Activated CD4-positive, alpha-beta T cell treated with anti-CD3 and anti-CD28 coated beads, Interleukin-10, Interleukin-2, amounts not matched to agents 100 ng/mL and 50 ng/mL, durations not matched to agents 16 hours and 8 hours (primary cell): ENCODE results near the gene APCDD1.

Experiments used
- DNase-seq: peaks from one replicate; pipeline ENCODE4 v3.0.0-alpha.2; 2020

The APCDD1 gene

DNA sequence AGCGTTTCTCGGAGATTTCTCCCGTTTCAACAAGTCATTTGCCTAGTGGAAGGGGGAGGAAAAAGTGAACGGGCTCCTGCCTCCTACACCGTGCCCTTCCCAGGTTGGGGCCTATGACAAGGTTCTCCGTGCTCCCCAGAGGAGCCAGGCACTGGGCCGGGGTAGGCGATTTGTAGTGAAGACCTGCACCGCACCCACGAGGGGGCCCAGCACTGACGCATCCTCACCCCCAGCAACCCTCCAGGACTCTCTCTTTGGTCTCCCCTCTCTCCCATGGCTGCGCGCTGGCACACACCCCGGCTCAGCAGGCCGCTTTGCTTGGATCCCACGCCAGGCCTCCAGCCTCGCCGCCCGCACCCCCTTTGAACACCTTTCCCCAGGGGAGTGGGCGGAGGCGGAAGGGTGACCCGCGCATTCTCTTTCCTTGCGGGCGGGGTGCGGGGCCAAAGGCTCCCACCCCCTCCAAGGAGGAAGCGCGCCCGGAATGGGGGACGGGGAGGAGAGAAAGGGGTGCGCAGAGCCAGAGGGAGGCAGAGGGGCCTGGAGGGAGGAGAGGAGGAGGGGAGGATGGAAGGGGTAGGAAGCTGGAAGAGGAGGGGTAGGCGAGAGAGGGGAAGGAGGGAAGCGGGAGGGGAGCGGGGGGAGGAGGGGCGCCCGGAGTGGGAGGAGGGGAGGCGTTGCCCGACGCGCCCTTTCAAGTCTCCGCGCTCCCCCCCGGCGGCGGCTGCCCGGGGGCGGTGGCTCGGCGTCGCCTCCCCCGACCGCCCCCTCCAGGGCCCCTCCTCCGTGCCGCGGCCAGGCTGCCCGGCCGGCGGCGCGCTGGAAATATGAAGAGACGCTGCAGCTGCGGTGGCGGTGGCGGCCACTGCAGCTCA is at the start of gene APCDD1:
APCDD1 (plus strand) TSS at position 830 of the 875 bp plus-strand sequence. CDS start 347 bp downstream, outside the sequence.
- DNase-seq: no peak

DNA sequence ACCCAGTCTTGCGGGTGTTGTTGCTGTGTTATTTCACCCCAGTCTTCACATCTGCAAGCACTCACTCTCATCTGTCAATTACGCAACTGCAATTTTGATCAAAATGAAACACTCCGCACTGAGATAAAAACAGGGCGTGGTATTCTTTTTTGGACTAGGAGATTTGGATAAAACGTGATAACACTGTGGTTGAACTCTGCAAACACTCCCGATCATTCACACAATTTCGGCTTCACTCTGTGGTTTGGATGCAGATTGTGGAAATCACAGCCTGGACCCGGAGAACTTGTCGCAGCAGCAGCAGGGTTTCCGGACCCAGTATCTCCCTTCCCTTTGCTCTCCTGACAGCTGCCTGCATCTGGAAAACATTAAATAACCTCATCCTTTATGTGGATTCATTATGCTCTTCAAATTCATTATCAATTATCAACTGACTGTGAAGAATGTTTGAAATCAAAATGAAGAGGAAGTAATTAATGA is 49.4 kb upstream of the APCDD1 start:
- no peak for DNase-seq

DNA sequence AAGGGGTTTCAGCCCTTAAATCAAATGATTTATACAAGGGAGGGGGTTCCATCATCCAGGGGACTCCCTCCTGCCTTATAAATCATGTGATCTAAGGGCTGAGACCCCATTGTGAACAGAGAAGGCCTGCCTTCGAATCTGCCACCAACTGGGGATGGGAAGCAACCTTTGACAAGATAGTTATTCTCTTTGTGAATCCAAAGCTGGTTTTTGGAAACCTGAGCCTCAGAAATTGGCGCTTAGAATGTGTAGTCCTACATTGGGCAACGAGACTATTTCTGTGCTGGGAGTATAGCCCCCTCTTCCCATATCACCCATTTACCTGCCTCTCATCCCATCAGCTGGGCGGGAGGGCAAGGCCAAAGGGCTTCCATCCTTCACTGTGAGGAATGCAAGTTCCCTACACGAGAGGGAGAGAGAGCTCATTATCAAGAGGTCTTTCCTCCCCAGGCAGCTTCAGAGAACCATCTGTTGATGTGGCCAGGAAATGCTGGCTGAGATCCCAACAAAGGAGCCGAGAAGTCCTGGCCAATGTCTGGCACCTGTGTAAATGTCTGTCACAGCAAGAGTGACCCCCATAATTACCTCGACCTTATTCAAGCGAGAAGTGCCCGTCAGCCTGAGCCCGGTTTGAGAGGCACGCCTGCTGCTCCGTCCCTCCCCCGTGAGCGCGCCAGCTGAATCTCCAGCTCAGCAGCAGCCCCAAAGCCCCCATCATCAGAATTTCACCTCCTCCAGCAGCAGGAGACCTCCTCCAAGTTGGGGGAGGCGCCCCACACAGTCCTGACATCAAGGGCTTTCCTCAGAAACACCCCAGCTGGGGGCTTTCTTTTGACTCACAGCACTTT is 48.4 kb upstream of the APCDD1 start:
- no peak for DNase-seq

DNA sequence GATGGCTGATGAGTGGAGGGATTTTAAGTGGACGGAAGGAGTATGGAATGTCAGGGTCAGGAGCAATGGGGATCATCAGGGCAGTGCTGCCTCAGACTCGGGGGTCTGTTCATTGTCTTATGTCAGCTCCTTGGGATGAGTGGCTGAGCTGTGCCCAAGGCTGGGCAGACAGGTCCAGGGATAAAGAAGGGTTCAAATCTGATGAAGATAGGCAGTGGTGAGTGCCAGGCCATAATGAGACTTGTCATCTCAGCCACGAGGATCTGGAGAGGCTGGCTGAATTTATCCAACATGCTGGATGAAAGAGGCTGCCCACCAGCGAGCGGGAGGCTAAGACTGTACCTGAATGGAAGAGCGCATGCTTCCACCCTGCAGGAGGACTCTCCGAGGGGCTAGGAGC is 46.3 kb upstream of the APCDD1 start:
- DNase-seq: no peak

DNA sequence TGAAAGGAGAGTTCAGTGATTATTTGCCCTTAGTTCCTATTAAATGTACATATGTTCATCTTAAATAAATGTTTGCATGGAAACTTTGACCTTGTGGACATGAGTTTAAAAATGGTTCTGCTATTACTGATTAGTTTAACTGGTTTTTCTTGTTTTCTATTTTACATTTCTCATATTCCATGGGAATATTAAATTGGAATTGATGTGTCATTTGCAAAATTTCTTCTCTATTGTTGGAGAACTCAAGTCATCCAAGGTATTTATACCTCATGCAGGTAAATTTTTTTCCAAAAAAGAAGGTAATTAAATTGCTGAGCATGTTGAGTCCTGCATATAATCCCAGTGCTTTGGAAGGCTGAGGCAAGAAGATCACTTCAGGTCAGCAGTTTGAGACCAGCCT is 45.4 kb upstream of the APCDD1 start:
- no peak for DNase-seq

DNA sequence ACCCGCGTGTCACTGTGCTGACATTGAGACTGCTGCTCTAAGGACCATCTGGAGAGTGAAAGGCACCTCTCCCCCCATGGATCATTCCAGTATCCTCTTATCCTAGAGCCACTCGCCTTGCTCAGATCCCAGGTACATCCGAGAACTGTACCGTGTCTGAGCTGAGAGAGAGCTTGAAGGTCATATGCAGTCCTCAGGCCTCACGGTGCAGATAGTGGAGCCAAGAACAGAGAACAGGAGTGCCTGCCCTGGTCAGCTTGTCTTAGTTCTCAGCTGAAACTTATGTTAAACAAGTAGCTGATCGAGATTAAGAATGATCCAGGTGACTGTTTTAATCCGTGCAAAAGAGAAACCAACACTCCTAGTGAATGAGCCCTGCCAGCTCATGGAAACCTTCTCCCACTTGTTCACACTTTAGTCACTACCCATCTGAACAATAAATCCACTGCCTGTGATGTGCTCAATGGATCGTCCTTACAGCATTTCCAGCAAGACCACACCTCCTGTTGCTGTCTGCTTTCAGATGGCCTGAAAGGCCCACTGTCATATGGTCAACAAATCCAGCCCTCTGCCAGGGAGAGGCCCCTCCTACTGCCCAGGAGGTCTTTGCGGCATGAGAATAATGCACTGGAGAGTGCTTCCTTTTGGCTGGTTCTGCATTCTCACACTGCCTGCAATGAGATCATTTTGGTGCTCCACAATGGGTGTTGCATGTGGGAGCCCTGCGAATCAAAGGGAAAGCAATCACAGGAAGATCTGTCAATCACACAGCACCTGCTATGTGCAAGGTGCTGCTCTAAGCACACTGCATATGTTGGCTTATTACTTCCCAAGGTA is 43.7 kb upstream of the APCDD1 start:
- no peak for DNase-seq

DNA sequence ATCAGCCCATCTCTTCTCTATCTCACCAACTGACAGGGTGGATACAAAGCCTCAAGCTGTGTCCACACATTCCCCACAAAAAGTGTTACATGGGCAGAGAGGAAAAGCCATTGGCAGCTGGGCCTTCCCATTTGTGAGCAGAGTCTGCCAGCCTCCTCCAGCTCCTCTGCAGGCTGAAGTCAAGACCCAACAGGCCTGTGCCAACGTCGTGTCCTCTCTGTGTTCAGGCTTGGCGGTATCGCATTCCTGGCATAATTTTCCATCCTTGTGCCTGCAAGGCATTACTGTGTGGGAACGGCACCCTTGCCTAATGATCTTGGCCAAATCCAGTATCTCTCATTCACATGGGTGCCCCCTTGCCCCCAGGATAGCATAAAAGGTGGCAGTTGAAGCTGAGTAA is 41.5 kb upstream of the APCDD1 start:
- no peak for DNase-seq

DNA sequence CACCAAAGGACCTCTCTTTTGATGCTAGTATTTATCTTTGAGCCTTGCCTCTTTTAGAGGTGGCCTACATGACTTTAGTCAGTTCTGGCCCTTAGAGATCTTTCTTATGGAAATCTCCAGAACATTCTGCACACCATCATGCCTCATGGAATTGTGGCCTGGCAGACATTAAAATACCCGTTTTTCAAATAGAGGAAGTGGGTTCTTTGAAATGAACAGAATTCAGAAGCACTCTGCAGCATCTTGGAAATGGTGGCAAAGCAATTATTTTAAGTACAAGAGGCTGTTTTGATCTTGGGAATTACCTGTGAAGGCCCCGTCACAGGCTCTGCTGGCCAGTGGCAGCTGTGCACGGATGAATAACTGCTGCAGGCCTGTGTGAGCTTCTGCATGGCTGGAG is 40.7 kb upstream of the APCDD1 start:
- DNase-seq: no peak

DNA sequence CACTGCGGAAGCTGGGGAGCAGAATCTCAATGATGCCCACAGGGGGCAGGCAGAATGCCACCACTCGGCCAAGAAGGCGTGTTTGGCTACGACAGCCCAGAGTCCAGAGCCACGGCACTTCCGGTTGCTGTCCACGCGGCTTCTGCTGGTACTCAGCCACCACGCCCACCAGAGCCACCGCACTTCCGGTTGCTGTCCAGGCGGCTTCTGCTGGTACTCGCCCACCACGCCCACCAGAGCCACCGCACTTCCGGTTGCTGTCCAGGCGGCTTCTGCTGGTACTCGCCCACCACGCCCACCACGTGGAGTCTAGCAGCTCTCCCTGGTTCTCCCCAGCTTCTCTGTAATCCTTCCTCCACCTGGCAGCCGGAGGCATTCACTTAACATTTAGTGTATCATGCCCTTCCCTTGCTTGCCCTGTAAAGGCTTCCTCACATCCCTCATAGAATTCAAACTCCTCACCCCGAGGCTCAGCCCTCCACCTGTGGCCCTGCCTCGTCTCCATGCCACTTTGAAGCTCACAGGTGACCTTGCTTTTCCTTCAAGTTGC is 40.1 kb upstream of the APCDD1 start:
- DNase-seq: no peak

DNA sequence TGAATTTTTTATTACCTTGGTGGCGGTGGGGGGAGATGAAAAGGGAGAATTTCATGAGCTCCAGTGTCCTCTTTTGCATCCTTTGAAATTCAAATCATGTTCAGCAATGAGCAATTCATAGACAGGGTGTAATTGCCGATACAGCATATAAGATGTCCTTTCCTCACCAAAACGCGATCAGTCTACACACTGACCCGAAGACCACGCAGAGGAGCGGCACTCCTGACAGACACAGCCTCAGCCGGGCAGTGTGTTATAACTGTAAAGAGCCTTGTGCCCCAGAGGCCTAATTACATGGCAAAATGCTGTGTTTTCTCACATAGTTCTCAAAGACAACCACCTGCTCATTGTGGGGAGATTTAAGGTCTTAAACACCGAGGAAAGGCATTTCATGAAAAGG is 38.4 kb upstream of the APCDD1 start:
- no peak for DNase-seq

DNA sequence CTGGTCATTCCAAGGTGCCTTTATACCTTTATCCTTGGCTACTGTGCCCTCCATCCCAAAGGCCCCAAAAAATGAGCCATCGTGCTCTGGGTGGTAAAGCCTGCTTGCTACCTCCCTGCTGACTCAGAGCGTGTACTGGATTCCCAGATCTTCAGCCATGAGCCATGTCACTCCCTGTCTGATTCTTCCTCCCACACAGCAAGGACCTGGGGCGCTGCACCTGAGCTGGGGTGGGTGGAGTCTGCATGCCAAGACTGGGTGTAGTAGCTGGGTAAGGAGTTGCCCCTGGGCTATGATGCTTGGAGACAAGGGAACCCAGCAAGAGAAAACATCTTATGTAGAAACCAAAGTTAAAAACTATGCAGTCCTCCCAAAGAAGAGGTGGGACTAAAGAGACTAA is 37.2 kb upstream of the APCDD1 start:
- DNase-seq: no peak

DNA sequence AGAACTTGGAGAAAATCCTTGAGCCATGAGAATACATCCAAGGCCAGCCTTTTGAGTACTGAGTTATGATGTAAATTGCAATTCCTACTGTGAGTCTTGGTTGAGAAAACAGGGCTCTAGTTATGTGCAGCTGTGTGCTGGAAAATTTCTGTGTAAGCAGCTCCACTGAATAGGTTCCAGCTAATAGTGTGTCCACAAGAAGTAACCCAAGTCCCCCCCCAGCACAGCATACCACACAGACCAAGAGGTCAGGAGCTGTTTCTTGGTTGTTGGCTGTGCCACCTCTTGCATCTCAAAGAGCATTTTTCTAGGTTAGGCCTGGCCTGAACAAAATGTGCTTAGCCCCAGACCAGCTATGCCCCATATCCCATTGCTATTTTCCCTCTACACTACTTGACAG is 36.8 kb upstream of the APCDD1 start:
- DNase-seq: no peak

DNA sequence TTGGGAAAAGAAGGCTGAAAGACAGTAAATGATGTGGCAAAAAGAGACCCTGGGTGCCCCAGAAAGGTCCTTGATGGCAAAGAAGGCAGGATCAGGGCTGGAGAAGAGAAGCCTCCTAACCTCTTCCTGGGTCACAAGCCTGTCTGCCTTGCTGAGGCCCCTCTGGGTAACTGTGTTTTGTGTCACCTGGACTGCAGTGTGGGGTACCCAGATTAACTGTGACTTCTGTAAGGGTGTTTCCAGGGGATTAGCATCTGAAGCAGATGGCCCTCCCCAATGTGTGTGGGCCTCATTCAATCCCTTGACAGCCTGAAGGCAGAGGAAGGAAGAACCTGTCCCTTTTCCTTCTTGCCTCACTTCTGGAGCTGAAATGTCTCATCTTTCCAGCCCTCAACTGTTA is 35.6 kb upstream of the APCDD1 start:
- no peak for DNase-seq

DNA sequence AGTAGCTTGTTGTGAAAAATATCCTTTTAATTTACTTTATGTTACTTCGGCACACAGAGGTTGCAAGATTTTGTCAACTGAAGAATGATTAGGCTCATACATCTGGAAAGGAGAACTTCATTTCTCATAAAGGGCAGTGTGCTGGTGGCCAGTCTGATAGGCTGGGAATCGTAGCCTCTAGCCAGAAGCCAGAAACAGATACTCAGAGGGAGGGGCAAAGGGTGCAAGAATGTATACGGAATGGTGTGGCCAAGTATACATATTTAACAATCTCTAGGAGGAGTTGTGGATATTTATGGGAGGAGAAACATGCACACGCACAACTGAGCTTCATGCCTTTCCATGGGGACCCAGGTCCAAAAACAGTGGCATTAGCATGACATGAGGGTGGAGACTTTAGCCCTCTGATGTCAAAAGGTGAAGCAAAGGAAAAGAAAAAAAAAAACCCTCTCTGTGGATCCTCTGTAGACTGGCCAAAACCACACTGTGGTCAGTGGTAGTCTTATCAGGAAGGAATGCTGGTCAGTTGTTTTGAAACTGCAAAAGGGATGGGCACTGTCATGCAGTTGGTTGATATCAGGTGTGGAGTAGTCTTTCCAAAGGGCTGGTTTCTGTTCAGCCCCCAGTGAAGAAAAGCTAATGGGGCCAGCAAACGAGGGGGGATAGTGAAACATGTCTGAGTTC is 34.9 kb upstream of the APCDD1 start:
- DNase-seq: no peak

DNA sequence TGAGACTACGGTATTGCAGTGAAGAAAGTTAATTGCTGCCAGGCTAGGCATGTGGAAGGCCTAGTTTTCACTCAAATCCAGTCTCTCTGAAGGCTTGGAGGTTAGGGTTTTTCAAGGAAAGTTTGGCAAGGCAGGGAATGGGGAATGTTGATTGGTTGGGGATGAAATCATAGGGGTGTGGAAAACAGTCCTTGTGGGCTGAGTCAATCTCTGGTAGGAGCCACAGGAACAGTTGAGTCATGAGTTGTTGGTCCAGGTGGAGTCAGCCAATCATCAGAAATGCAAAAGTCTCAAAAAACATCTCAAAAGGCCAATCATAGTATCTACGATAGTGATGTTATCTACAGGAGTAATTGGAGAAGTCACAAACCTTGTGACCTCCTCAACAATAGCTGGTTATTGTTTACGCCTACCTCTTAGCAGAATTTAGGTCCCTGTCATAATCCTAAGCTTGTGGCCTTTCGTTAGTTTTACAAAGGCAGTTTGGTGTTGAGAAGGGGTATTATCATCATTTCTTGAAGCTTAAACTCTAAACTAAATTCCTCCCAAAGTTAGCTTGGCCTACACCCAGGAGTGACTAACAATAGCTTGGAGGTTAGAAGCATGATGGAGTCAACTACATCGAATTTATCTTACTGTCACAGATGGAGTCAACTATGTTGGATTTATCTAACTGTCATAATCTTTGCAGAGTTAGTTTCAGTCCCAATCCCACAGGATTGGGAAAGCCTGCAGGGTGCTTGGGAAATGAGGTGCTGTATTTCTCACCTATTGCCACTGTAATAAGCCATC is 33.7 kb upstream of the APCDD1 start:
- DNase-seq: no peak

DNA sequence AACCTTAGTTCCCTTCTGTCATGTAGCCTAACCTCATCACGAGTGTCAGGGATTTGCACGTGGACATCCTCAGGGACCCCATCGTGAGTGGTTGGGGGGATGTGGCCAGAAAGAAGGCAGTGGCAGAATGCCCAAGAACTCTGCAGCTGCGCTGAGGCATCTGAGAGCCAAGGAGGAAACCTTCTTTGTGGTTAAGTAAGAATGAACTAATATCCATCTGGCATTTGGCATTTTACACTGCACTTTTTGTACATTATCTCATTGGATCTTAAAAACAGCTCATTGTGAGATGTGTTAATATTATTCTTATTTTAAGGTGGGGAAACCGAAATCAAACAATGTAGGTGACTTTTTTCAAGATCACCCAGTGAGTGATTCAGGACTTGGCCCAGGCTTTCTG is 32.6 kb upstream of the APCDD1 start:
- no peak for DNase-seq

DNA sequence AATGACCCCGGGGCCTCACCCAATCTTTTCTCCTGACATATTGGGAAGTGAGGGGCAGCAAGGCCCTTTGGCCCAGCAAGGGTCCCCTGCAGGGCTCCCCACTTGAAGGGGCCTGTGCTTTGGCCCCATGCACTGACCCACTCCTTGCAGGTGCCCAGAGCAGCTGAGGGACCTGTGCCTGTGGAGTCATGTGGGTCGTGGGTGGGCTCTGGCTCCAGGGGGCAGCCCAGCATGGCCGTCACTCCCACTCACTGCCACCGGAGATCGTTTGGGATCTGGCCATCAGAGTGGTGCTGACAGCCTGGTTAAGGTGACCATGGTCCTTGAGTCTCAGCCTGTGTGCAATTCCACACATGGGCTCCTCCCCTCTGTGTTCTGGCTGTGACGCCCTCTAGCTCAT is 31.7 kb upstream of the APCDD1 start:
- DNase-seq: no peak

DNA sequence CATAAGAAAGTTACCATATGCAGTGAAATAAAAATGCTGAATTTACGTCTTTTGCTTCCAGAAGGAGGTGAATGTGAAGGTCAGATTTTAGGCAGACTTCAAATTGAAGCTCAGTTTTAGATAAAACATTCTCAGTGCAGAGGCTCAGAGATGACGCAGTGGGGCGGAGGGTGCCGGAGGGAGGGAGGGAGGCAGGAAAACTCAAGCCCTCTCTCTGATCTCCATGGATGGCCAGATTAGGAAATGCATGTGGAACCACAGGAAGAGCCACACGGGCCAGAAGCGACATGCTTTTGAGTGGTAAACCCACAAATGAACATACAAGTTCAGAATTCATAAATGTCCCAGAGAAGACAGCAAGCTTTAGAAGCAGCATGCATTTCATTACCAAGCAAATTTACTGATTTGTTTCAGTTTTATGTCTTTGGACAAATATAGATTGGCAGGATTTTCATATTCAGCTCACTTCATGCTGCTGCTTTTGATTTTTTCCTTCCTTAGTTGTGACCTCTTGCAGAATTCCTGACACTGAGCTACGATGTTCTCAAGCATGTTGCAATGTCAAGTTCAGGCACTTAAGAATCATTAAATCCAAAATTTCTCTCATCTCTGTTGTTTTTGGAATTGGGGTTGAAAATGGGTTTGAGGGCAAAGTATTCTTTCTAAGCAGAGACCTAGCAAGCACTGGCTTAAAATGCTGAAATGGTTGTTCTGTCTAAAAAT is 29.7 kb upstream of the APCDD1 start:
- no peak for DNase-seq

DNA sequence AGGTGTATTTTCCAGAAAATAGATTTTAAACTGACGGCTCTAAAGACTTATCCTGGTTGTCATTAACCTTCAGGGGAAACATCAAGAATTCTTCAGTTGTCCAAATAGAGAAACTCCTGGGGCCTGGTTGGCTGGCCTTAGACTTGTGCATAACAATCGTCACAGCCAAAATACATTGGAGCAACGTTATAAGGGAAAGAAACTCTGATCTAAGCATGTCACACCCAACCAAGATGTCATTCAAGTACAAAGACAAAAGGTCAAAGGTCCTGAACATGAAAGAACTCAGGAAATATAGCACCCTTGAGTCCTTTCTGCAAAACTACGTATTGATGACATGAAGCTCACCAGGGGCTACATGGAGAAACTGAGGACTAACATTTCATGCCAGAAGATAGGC is 23.8 kb upstream of the APCDD1 start:
- no peak for DNase-seq

DNA sequence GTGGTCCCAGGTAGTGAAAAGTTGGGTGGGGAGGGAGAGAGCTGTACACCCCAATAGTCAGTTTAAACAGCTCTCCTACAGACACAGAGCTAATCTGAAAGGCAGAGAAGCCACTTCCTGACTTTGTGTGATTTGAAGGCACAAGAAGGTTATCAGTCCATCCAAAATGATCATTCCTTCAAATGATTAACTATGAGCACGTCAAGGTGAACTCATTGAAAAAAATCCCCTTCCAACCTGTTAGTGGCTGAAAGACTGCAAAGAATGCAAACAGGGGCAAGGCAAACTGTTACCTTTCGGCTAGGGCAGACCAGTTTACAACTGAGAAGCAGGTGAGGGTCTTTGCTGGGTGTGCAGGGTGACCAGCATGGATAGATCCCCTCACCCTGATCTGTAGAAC is 22.8 kb upstream of the APCDD1 start:
- no peak for DNase-seq

DNA sequence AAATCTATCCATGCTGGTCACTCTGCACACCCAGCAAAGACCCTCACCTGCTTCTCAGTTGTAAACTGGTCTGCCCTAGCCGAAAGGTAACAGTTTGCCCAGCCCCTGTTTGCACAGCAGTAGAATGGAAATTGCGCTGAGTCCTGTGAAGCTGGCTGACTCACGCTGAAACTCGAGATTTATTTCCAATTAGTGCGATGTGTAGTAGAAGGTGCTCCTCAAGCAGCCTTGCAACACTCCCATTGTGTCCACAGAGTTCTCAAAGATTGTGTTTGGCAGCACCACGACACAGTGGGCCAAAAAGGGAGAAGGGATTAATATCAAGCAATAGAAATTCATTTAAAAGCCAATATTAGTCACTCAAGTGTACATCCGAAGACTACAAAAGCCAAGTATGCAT is 21.7 kb upstream of the APCDD1 start:
- no peak for DNase-seq
